ENCODE data around the gene ARHGAP26.

Gene ARHGAP26

GRCh38 chr5:143051244-143052058 lies 281.3 kb downstream of the ARHGAP26 start:
- DNase-seq, result peak; percentile 77

GRCh38 chr5:143052967-143053682 lies 282.9 kb downstream of the ARHGAP26 start:
- no peak for DNase-seq

GRCh38 chr5:143053780-143054179 lies 283.6 kb downstream of the ARHGAP26 start:
- DNase-seq, result no peak

- DNase-seq, result peak; percentile 68
Measured at GRCh38 chr5:143054480-143054941, 284.3 kb downstream of the ARHGAP26 start.

GRCh38 chr5:143055596-143056338 lies 285.6 kb downstream of the ARHGAP26 start:
- DNase-seq, result peak; percentile 52

GRCh38 chr5:143056339-143056704 lies 286.1 kb downstream of the ARHGAP26 start:
- DNase-seq, result no peak

- DNase-seq, result no peak
Measured at GRCh38 chr5:143056792-143057579, 286.8 kb downstream of the ARHGAP26 start.

- no peak for DNase-seq
Measured at GRCh38 chr5:143057580-143057999, 287.4 kb downstream of the ARHGAP26 start.

- no peak for DNase-seq
Measured at GRCh38 chr5:143059355-143059754, 289.2 kb downstream of the ARHGAP26 start.

- DNase-seq, result no peak
Measured at GRCh38 chr5:143059976-143060765, 290.0 kb downstream of the ARHGAP26 start.

GRCh38 chr5:143061161-143061945 lies 291.2 kb downstream of the ARHGAP26 start:
- peak; percentile 89 for DNase-seq

GRCh38 chr5:143062379-143062778 lies 292.2 kb downstream of the ARHGAP26 start:
- DNase-seq, result no peak

- DNase-seq, result no peak
Measured at GRCh38 chr5:143063175-143063970, 293.2 kb downstream of the ARHGAP26 start.

- peak; percentile 34 for DNase-seq
Measured at GRCh38 chr5:143064218-143064641, 294.1 kb downstream of the ARHGAP26 start.

GRCh38 chr5:143064676-143065075 lies 294.5 kb downstream of the ARHGAP26 start:
- no peak for DNase-seq

GRCh38 chr5:143065185-143065965 lies 295.2 kb downstream of the ARHGAP26 start:
- no peak for DNase-seq

- DNase-seq, result no peak
Measured at GRCh38 chr5:143065996-143066522, 295.9 kb downstream of the ARHGAP26 start.

- DNase-seq, result no peak
Measured at GRCh38 chr5:143066556-143067281, 296.5 kb downstream of the ARHGAP26 start.

Measured in EL (cell line).